Mucosa of descending colon (tissue), 3 donors: ENCODE results near the gene SCARB2. TPM values are rescaled to one million over a fixed set of nuclear protein-coding genes. Genes with fewer than 3 reads are reported as not detected.
A peak's percentile ranks its signal among the peaks of the same experiment; 100 is the strongest.

ENCODE experiments used
- ATAC-seq: fragments of 200-7000 bp; cut with Tn5 transposase; one replicate; pipeline ENCODE4 v1.9.1; 2020; ENCODE audit warnings: mild to moderate bottlenecking, moderate library complexity
- DNase-seq, 3 donors: peaks; one replicate each; pipeline ENCODE4 v3.0.0-alpha.2; 2020
- H3K36me3 ChIP-seq: fragments of 200-600 bp; one replicate; pipeline ENCODE4 v1.8.0; 2021; ENCODE audit warnings: low read depth, mild to moderate bottlenecking
- H3K4me1 ChIP-seq: fragments of 200-600 bp; one replicate; pipeline ENCODE4 v1.8.0; 2021; ENCODE audit warnings: low read depth, mild to moderate bottlenecking
- H3K4me3 ChIP-seq: fragments of 200-600 bp; one replicate; pipeline ENCODE4 v1.8.0; 2021; ENCODE audit warnings: mild to moderate bottlenecking
- H3K9me3 ChIP-seq: fragments of 200-600 bp; one replicate; pipeline ENCODE4 v1.8.0; 2021; ENCODE audit warnings: mild to moderate bottlenecking
- intact Hi-C, 2 donors: fragments of 100-400 bp; cut with DNase I in 1 of 2; cut with micrococcal nuclease in 1 of 2; formaldehyde crosslinking; loops; one replicate each; pipeline versions ENCODE4 v1.11.0 to v1.11.1; 2022; cut with DNase I, micrococcal nuclease
- total RNA-seq, 3 donors: library from RNA; stranded (reverse); fragmentation: NEBNext Ultra II Directional in 2 of 3; extraction: Animal tissue kit (Norgen Biotek cat#: 25700) in 2 of 3; gene quantifications; one replicate each; pipeline versions ENCODE4 v1.2.1 to v1.2.4, GENCODE V29; 2021 to 2023
- TF ChIP-seq, protein P1 (sequence below): fragments of 200-600 bp; IDR thresholded peaks from one replicate; pipeline ENCODE4 v1.8.0; 2022; ENCODE audit warnings: antibody characterized with exemption, mild to moderate bottlenecking
- donor health status: DM: no; HTN: no; CAD: no; lungs with moderate emphysema.
- donor health status: DM: no; HTN: no; CAD: no.
- donor health status: DM: no; HTN: yes; CAD: no.

Gene SCARB2
- total RNA-seq, 3 donors from 2014 or later, result 148 to 183 (median 172) TPM

DNA sequence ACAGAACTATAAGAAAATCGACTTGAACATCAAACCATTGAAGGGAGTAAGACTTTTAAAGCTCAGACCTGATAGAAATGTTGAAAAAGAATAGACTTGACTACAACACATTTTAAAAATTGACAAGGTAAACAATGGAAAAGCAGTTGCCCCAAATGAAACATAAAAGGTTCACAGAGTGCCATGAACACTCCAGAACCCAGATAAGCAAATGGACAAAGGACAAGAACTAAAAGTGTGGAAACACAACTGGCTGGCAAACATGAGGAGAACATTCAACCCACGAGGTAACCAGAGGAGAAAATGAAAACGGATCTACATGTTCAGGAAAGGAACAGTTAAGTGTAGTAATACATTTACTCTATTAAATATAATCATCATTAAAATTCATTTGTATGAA, 26.5 kb downstream of the SCARB2 start:
- ATAC-seq (no peak), DNase-seq (no peak)
- Histone ChIP-seq H3K4me1 (no peaks in the 10 kb centered on the region), H3K9me3 (no peaks in the 10 kb centered on the region), H3K4me3 (no peak overlapping the region), H3K36me3 (no peaks in the 10 kb centered on the region)
- intact Hi-C loops, result loop anchor here in 1 of 2 donors (10.0 kb wide), 1 partner anchor 188 kb away; no protein-coding TSS in a partner anchor
- TF ChIP-seq, protein P1, sequence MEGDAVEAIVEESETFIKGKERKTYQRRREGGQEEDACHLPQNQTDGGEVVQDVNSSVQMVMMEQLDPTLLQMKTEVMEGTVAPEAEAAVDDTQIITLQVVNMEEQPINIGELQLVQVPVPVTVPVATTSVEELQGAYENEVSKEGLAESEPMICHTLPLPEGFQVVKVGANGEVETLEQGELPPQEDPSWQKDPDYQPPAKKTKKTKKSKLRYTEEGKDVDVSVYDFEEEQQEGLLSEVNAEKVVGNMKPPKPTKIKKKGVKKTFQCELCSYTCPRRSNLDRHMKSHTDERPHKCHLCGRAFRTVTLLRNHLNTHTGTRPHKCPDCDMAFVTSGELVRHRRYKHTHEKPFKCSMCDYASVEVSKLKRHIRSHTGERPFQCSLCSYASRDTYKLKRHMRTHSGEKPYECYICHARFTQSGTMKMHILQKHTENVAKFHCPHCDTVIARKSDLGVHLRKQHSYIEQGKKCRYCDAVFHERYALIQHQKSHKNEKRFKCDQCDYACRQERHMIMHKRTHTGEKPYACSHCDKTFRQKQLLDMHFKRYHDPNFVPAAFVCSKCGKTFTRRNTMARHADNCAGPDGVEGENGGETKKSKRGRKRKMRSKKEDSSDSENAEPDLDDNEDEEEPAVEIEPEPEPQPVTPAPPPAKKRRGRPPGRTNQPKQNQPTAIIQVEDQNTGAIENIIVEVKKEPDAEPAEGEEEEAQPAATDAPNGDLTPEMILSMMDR, result no peak

DNA sequence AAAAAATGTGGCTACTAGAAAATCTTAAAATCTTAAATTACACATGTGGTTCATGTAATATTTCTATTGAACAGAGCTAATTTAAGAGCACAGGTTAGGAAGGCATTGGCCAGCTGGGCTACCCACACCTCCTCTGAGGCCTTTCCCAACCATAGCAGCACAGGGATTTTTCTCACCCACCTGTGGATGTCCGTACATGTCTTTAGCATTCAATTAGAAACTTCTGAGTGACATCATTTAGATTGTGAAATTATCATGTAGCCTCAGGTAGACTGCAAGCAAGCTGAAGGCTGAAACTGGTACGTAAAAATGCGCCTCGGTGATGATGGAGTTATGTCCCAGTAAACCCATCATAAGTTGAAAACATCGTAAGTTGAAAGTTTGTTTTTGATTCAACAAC, 31.2 kb downstream of the SCARB2 start:
- Histone ChIP-seq H3K4me3 (no peak overlapping the region), H3K36me3 (peaks cover 4% of the 10 kb centered on the region), H3K4me1 (no peaks in the 10 kb centered on the region), H3K9me3 (no peaks in the 10 kb centered on the region)
- TF ChIP-seq, protein P1, result no peak
- intact Hi-C loops, result loop anchor here in 1 of 2 donors (10.0 kb wide), 1 partner anchor 192 kb away; no protein-coding TSS in a partner anchor
- DNase-seq, result no peak
- ATAC-seq, result no peak

DNA sequence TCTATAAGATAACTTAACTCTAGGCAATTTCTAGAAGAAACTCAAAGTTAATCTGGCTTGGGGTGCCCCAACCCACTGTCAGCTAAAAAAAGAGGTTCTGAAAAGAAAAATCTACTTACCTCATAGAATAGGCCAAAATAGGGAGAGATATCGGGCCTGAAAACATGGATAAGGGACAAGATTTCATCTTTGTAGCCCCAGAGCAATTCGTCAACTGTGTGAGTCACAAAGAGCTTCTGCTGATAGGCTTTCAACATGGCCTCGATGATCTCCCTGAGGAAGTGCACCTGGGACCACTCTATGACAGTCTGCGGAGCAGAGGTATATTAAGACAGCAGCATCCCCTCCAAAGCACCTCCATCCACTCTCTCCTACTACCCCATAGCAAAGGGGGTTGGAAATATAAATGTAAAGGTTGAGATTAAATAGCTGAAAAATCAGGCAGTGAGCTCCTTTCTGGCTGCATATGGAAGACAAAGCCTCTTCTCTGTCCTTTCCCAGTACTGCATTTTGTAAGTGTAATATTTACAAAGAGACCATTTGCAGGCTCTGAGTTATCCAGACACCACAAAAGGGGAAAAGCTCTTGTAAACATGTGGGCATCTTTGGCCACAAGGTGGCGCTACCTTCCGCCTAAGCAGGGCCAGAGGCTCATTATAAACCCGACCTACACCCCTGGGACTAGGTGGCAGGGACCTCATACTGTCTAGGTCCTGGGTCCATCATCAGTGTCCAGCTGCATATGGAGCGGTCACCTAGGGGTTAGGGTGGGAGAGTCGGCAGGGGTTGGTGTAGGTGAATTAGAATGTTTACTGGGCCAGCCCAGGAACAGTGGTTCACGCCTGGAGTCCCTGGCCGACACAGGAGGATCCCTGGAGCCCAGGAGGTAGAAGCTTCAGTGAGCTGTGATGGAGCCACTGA, 34.0 kb downstream of the SCARB2 start:
- Histone ChIP-seq H3K36me3 (peaks cover 4% of the 10 kb centered on the region), H3K4me1 (no peaks in the 10 kb centered on the region), H3K4me3 (no peak overlapping the region), H3K9me3 (no peaks in the 10 kb centered on the region)
- ATAC-seq (peak; percentile 98), DNase-seq (peak; percentile 81 to 98 (median 89))
- TF ChIP-seq, protein P1, result peak; percentile 77
- intact Hi-C loops, result loop anchor here in 1 of 2 donors (10.0 kb wide), 2 partner anchors 75 to 195 kb away; partner anchors contain the start of gene FAM47E

DNA sequence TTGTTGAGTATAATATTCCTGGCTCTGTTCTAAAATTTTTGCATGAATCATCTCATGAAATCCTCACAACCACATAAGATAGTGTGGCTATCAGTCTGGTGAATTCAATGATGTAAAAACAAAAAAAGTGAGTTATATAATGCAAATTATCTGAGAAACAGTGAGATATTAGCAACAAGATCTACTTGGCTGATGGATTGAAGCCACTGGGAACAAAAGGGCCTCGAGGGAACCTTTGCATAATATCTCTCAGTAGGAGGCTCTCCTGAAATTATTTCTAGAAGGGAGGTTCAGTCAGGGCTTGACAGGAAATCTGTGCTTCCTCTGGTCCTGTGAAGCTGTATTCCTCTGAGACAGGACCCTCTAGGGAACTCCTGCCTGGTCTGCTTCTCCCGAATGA, 35.3 kb downstream of the SCARB2 start:
- intact Hi-C loops, result loop anchor here in 1 of 2 donors (10.0 kb wide), 1 partner anchor 77 kb away; the partner anchor contains the start of gene FAM47E
- H3K4me1 ChIP-seq, result no peaks in the 10 kb centered on the region
- TF ChIP-seq, protein P1, result no peak
- no peak overlapping the region for H3K4me3 ChIP-seq
- no peaks in the 10 kb centered on the region for H3K9me3 ChIP-seq
- H3K36me3 ChIP-seq, result peaks cover 4% of the 10 kb centered on the region
- DNase-seq (no peak), ATAC-seq (no peak)

DNA sequence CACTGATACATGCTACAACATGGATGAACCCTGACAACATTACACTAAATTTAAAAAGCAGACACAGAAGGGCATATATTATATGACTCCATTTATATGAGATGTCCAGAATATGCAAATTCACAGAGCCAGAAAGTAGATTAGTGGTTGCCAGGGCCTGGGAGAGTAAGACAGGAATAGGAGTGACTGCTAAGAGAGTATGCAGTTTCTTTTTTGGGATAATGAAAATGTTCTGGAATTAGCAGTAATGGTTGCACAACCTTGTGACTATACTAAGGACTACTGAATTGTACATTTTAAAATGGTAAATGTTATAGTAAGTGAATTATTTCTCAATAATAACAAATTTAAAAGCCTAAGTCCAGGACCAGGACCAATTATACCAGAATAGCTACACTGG, 35.9 kb downstream of the SCARB2 start:
- ATAC-seq (no peak), DNase-seq (no peak)
- H3K4me1 ChIP-seq, result no peaks in the 10 kb centered on the region
- intact Hi-C loops, result loop anchor here in 1 of 2 donors (10.0 kb wide), 1 partner anchor 77 kb away; the partner anchor contains the start of gene FAM47E
- TF ChIP-seq, protein P1, result no peak
- peaks cover 8% of the 10 kb centered on the region for H3K36me3 ChIP-seq
- H3K4me3 ChIP-seq, result no peak overlapping the region
- H3K9me3 ChIP-seq, result no peaks in the 10 kb centered on the region
